ENCODE results near the gene MAN2A2. TPM values are rescaled to one million over a fixed set of nuclear protein-coding genes. Genes with fewer than 3 reads are reported as not detected.
"Not testable (repeated sequence)": the region's sequence is repeated elsewhere in the genome, so short reads cannot be mapped to it uniquely, and the experiment has no call there.

MAN2A2 gene
- total RNA-seq, 1 donor from 2014 or later: 133 TPM

DNA sequence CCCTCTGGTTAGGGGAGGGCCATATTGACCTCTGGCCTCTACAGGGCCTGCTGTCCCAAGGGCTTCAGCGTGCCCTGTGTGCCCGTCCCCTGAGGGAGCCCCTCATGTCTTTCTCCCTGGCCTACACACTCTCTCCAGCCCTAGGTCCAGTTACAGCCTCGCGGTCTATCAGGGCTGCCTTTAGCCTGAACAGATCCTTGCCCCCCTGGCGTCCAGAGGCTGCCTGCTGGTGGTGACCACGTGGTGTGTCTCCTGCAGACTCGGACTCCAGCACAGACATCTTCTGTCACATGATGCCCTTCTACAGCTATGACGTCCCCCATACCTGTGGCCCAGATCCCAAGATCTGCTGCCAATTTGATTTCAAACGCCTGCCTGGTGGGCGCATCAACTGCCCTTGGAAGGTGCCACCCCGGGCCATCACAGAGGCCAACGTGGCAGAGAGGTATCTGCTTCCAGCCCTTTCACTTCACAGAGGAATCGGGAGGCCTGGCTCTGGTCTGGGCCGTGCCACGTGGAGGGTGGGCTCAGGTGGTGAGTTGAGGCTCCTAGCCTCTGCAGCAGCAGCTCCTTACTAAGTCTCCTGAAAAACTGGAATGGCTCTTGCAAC is 4.1 kb downstream of the MAN2A2 start:
- Mint-ChIP-seq H3K36me3 (ENCODE audit: low read depth) (peaks cover 68% of the 10 kb centered on the region), H3K4me3 (no peak overlapping the region), H3K9me3 (no peaks in the 10 kb centered on the region), H3K27me3 (no peaks in the 10 kb centered on the region), H3K4me1 (peaks cover 10% of the 10 kb centered on the region), H3K27ac (no peak overlapping the region)
- ChIA-PET POLR2A (interaction anchor here (12.7 kb wide), 1 partner anchor 25 kb away, joined by 213 read pairs; the partner anchor contains the start of genes HDDC3 and UNC45A), CTCF (interaction anchor here (1.0 kb wide), 1 partner anchor 259 kb away, joined by 3 read pairs; no protein-coding TSS in a partner anchor)
- ATAC-seq (ENCODE audit: low read depth) (no peak), DNase-seq (no peak)
- TF ChIP-seq, protein P1, sequence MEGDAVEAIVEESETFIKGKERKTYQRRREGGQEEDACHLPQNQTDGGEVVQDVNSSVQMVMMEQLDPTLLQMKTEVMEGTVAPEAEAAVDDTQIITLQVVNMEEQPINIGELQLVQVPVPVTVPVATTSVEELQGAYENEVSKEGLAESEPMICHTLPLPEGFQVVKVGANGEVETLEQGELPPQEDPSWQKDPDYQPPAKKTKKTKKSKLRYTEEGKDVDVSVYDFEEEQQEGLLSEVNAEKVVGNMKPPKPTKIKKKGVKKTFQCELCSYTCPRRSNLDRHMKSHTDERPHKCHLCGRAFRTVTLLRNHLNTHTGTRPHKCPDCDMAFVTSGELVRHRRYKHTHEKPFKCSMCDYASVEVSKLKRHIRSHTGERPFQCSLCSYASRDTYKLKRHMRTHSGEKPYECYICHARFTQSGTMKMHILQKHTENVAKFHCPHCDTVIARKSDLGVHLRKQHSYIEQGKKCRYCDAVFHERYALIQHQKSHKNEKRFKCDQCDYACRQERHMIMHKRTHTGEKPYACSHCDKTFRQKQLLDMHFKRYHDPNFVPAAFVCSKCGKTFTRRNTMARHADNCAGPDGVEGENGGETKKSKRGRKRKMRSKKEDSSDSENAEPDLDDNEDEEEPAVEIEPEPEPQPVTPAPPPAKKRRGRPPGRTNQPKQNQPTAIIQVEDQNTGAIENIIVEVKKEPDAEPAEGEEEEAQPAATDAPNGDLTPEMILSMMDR (IDR thresholded peaks at IDR 0.05): no peak
- intact Hi-C loops (cut with micrococcal nuclease): no loop called here

DNA sequence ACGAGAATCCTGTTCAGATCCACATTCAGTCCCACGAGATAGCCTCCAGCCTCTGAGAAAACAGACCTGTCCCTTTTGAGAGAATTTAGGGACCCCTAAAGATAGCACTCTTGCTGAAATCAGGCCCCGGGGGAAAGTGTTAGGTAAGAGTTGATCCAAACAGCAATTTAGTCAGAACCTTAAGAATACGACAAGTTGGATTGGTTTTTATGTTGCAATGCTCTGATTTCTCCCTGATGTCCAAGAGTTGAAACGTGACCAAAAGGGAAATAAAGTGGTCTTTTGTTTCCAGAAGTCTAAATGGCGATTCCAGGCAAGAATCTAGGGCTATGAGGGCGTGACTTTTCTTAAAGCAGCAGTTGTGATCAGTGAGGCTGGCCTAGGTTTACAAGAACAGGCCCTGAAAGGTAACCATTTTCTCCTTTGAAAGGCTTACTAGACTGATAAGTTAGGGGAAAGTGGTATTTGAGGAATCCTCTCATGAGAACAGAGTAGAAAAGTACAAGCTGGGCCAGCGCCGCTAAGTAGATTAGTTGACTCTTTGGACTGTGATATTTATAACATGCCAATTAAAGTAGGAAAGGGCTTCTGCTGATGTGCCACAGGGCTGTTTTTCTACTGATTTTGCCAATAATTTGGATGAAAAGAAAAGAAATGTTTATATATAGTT is 4.9 kb downstream of the MAN2A2 start:
- TF ChIP-seq, protein P1 (IDR thresholded peaks at IDR 0.05): no peak
- ATAC-seq (ENCODE audit: low read depth) (no peak), DNase-seq (no peak)
- Mint-ChIP-seq H3K4me1 (peaks cover 9% of the 10 kb centered on the region), H3K9me3 (no peaks in the 10 kb centered on the region), H3K4me3 (no peak overlapping the region), H3K36me3 (ENCODE audit: low read depth) (peaks cover 76% of the 10 kb centered on the region), H3K27ac (no peak overlapping the region), H3K27me3 (no peaks in the 10 kb centered on the region)
- ChIA-PET POLR2A (interaction anchor here (0.7 to 12.7 kb wide), 3 partner anchors 7 to 26 kb away, joined by 3 to 213 read pairs (median 5); partner anchors contain the start of genes HDDC3 and UNC45A), CTCF (interaction anchor here (1.0 kb wide), 1 partner anchor 260 kb away, joined by 3 read pairs; no protein-coding TSS in a partner anchor)
- intact Hi-C loops (cut with micrococcal nuclease): no loop called here

GRCh38 chr15:90909449-90909848 is 6.3 kb downstream of the MAN2A2 start:
- H3K9me3 Mint-ChIP-seq; ATAC-seq (ENCODE audit: low read depth); H3K4me3 Mint-ChIP-seq; H3K27ac Mint-ChIP-seq; H3K27me3 Mint-ChIP-seq; intact Hi-C loops (cut with micrococcal nuclease); H3K4me1 Mint-ChIP-seq; DNase-seq; CTCF ChIA-PET: not testable (repeated sequence)
- peaks cover 91% of the 10 kb centered on the region for H3K36me3 Mint-ChIP-seq (ENCODE audit: low read depth)
- POLR2A ChIA-PET: interaction anchor here (0.7 kb wide), 1 partner anchor 8 kb away, joined by 3 read pairs; no protein-coding TSS in a partner anchor

GRCh38 chr15:90909976-90910375 is 6.9 kb downstream of the MAN2A2 start:
- CTCF ChIA-PET: no interaction called here
- H3K27me3 Mint-ChIP-seq: no peaks in the 10 kb centered on the region
- intact Hi-C loops (cut with micrococcal nuclease): no loop called here
- TF ChIP-seq, protein P1 (IDR thresholded peaks at IDR 0.05): no peak
- POLR2A ChIA-PET: interaction anchor here (0.5 kb wide), 1 partner anchor 1215 kb away, joined by 4 read pairs; no protein-coding TSS in a partner anchor
- H3K27ac Mint-ChIP-seq: no peak overlapping the region
- ATAC-seq (ENCODE audit: low read depth) (no peak), DNase-seq (no peak)
- H3K4me3 Mint-ChIP-seq: no peak overlapping the region
- no peaks in the 10 kb centered on the region for H3K4me1 Mint-ChIP-seq
- H3K9me3 Mint-ChIP-seq: no peaks in the 10 kb centered on the region
- H3K36me3 Mint-ChIP-seq (ENCODE audit: low read depth): peaks cover 90% of the 10 kb centered on the region

- intact Hi-C loops (cut with micrococcal nuclease): no loop called here
- TF ChIP-seq, protein P1 (IDR thresholded peaks at IDR 0.05): no peak
- DNase-seq (no peak), ATAC-seq (ENCODE audit: low read depth) (no peak)
- Mint-ChIP-seq H3K27me3 (no peaks in the 10 kb centered on the region), H3K9me3 (no peaks in the 10 kb centered on the region), H3K27ac (no peak overlapping the region), H3K4me1 (peaks cover 5% of the 10 kb centered on the region), H3K36me3 (ENCODE audit: low read depth) (peaks cover 90% of the 10 kb centered on the region), H3K4me3 (no peak overlapping the region)
- POLR2A ChIA-PET: interaction anchor here (0.5 kb wide), 1 partner anchor 1215 kb away, joined by 4 read pairs; no protein-coding TSS in a partner anchor
- CTCF ChIA-PET: no interaction called here
Observed at GRCh38 chr15:90910441-90911301, 7.6 kb downstream of the MAN2A2 start.
